Measurements from ENCODE around the gene RNF13. TPM values are rescaled to one million over a fixed set of nuclear protein-coding genes. Genes with fewer than 3 reads are reported as not detected.
A peak's percentile ranks its signal among the peaks of the same experiment; 100 is the strongest.

The RNF13 gene
- total and polyA plus RNA-seq, 2 of the 4 experiments (the other 2 are of a cell fraction), result 12.8 to 29.8 TPM

GRCh38 chr3:149839896-149840295, 26.9 kb downstream of the RNF13 start:
- Histone ChIP-seq H3K27ac (ENCODE audit: insufficient read depth, low read length) (no peak overlapping the region), H2BK20ac (ENCODE audit: low read depth, low read length) (no peak overlapping the region), H4K5ac (ENCODE audit: low read depth, low read length) (no peak overlapping the region), H3K9me1 (ENCODE audit: insufficient read depth, low read length) (no peaks in the 10 kb centered on the region), H3K14ac (replicated peaks; ENCODE audit: low read depth, low read length) (no peak overlapping the region), H3K9me3 (ENCODE audit: control insufficient read depth, insufficient read depth, low read length) (peaks cover 8% of the 10 kb centered on the region; the same call in 1 of the 2 replicates), H3K4me1 (ENCODE audit: control insufficient read depth, insufficient read depth, low read length) (no peaks in the 10 kb centered on the region), H3K9ac (ENCODE audit: low read depth, low read length) (no peak overlapping the region), H2BK5ac (ENCODE audit: low read depth, low read length, poor library complexity, severe bottlenecking) (no peak overlapping the region), H2AFZ (replicated peaks; ENCODE audit: low read length, poor library complexity) (no peak overlapping the region), H2BK15ac (ENCODE audit: low read depth, low read length) (no peak overlapping the region), H3K56ac (ENCODE audit: extremely low read depth, insufficient read depth, low read length) (no peak overlapping the region), H4K91ac (ENCODE audit: insufficient read depth, low read depth, low read length) (no peak overlapping the region), H3K4me3 (ENCODE audit: insufficient read depth, low read depth, low read length) (no peak overlapping the region), H4K8ac (ENCODE audit: low read depth in 2 of 2, low read length in 2 of 2) (no peak overlapping the region), H2AK9ac (replicated peaks; ENCODE audit: low read depth, low read length, poor library complexity) (no peak overlapping the region), H3K4me2 (ENCODE audit: low read depth, low read length) (no peak overlapping the region), H3K4ac (ENCODE audit: low read depth, low read length) (no peak overlapping the region), H3K18ac (ENCODE audit: low read depth, low read length) (no peak overlapping the region), H3K36me3 (ENCODE audit: control insufficient read depth, insufficient read depth, low read length) (no peaks in the 10 kb centered on the region), H2AK5ac (ENCODE audit: low read depth, low read length) (no peak overlapping the region), H3K27me3 (ENCODE audit: control insufficient read depth, insufficient read depth, low read length) (no peaks in the 10 kb centered on the region), H2BK120ac (ENCODE audit: low read depth, low read length) (no peak overlapping the region), H3K79me1 (ENCODE audit: low read depth in 1 of 2, low read length in 2 of 2) (peaks cover 15 to 26% of the 10 kb centered on the region in 2 experiments), H3K23ac (ENCODE audit: low read depth, low read length) (no peak overlapping the region), H4K20me1 (ENCODE audit: insufficient read depth, low read length) (peaks cover 6% of the 10 kb centered on the region; the same call in 1 of the 2 replicates)
- no peak for TF ChIP-seq RFX5 (IDR thresholded peaks at IDR 0.05; ENCODE audit: low read depth, low read length)
- TF ChIP-seq MAFK (IDR thresholded peaks at IDR 0.05; ENCODE audit: low read depth, low read length), result no peak
- no peak for TF ChIP-seq ELK1 (IDR thresholded peaks at IDR 0.05; ENCODE audit: borderline replicate concordance, low read depth, low read length)
- TF ChIP-seq NFE2L2 (IDR thresholded peaks at IDR 0.05; ENCODE audit: low read depth, low read length), result no peak
- no peak for TF ChIP-seq CHD1 (IDR thresholded peaks at IDR 0.05; ENCODE audit: low read depth, low read length)
- no peak for TF ChIP-seq POLR2A (IDR thresholded peaks at IDR 0.05; ENCODE audit: low read depth, low read length)
- TF ChIP-seq SMC3 (IDR thresholded peaks at IDR 0.05; ENCODE audit: low read depth, low read length), result no peak
- TF ChIP-seq RCOR1 (IDR thresholded peaks at IDR 0.05; ENCODE audit: insufficient replicate concordance, low read length), result no peak
- peak; percentile 39 for TF ChIP-seq CEBPB (IDR thresholded peaks at IDR 0.05; ENCODE audit: low read depth, low read length)
- no TSS peak for BruUV-seq (replicated peaks)
- POLR2A ChIA-PET (ENCODE audit: unreplicated experiment), result no interaction called here
- intact Hi-C loops (cut with micrococcal nuclease) (no loop called here), in situ Hi-C loops (cut with MboI; ENCODE audit: low sequenced_read_pairs) (no loop called here), dilution Hi-C loops (cut with HindIII; ENCODE audit: low sequenced_read_pairs, unreplicated experiment) (no loop called here)
- CTCF ChIA-PET, result no interaction called here
- no CpG with 5 or more reads among the region's 3 CpGs for WGBS, 2 experiments (ENCODE audit: extremely low coverage in 2 of 2, insufficient read length in 1 of 2)
- DNase-seq, result no peak
- no peak for ATAC-seq (ENCODE audit: low read depth)

Data from IMR-90 (cell line).